Measurements from ENCODE around the gene AFM. TPM values are rescaled to one million over a fixed set of nuclear protein-coding genes. Genes with fewer than 3 reads are reported as not detected.

The AFM gene
- total RNA-seq, 2 donors from 2014 or later = not detected

Other genes starting within 250 kb of the AFM start
- gene ANKRD17, start 222.9 kb upstream of the AFM start, total RNA-seq = 10 to 100 TPM; 49.3 to 58.8 TPM
- gene ALB, start 77.5 kb upstream of the AFM start, total RNA-seq = not detected
- gene AFP, start 45.5 kb upstream of the AFM start, total RNA-seq = not detected
- gene RASSF6, start 138.7 kb downstream of the AFM start, total RNA-seq = under 1 TPM in 1 of 2 donors, not detected in 1; 0.56 TPM